CD14-positive monocyte (primary cell): ENCODE results near the gene PRODH2. TPM values are rescaled to one million over a fixed set of nuclear protein-coding genes. Genes with fewer than 3 reads are reported as not detected.

ENCODE experiments used
- DNase-seq, 3 donors: peaks; one replicate each; pipeline ENCODE4 v3.0.0-alpha.2; 2011 to 2022
- H2AFZ ChIP-seq: 2 replicates; pipeline ENCODE4 v1.6.0; 2012; ENCODE audit warnings: mild to moderate bottlenecking, low read depth, low read length, inconsistent platforms; ENCODE audit not compliant: insufficient read depth, poor library complexity, severe bottlenecking
- H3K27ac ChIP-seq, 2 donors: 1 replicate in 1 of 2; 2 replicates in 1 of 2; pipeline ENCODE4 v1.5.1; 2012 to 2013; ENCODE audit warnings: low read length in 2 of 2, control low read depth in 1 of 2, inconsistent platforms in 1 of 2, low read depth in 1 of 2, mild to moderate bottlenecking in 1 of 2
- H3K27me3 ChIP-seq, 2 donors: one replicate each; pipeline versions ENCODE4 v1.6.0 to v1.6.1; 2011 to 2013; ENCODE audit warnings: low read length in 2 of 2; ENCODE audit not compliant: control insufficient read depth in 2 of 2, insufficient read depth in 2 of 2
- H3K36me3 ChIP-seq, 2 donors: replicated peaks in 1 of 2; 1 replicate in 1 of 2; 2 replicates in 1 of 2; pipeline versions ENCODE4 v1.5.1 to v1.6.1; 2012 to 2013; ENCODE audit warnings: low read length in 2 of 2, control low read depth in 1 of 2, inconsistent platforms in 1 of 2, mild to moderate bottlenecking in 1 of 2; ENCODE audit not compliant: insufficient read depth in 2 of 2, control insufficient read depth in 1 of 2
- H3K4me1 ChIP-seq, 2 donors: 1 replicate in 1 of 2; 2 replicates in 1 of 2; pipeline versions ENCODE4 v1.5.1 to v1.6.1; 2012 to 2013; ENCODE audit warnings: low read length in 2 of 2, control low read depth in 1 of 2, inconsistent platforms in 1 of 2, mild to moderate bottlenecking in 1 of 2, moderate library complexity in 1 of 2; ENCODE audit not compliant: insufficient read depth in 2 of 2, control insufficient read depth in 1 of 2
- H3K4me2 ChIP-seq: replicated peaks from 2 replicates; pipeline ENCODE3; 2012; ENCODE audit warnings: low read length, moderate library complexity, mild to moderate bottlenecking; ENCODE audit not compliant: poor library complexity, severe bottlenecking; ENCODE audit errors: extremely low read depth
- H3K4me3 ChIP-seq, 3 experiments: fragments of 200-600 bp in 1 of 3; sonication (generic) in 1 of 3; replicated peaks in 1 of 3; 1 replicate in 2 of 3; 2 replicates in 1 of 3; pipeline ENCODE4 v1.5.1; 2011 to 2013; ENCODE audit warnings: low read length in 3 of 3, mild to moderate bottlenecking in 3 of 3, control low read depth in 2 of 3, low read depth in 2 of 3, inconsistent platforms in 1 of 3, moderate library complexity in 1 of 3
- H3K79me2 ChIP-seq: 2 replicates; pipeline ENCODE4 v1.6.0; 2012; ENCODE audit warnings: mild to moderate bottlenecking, control low read depth, inconsistent platforms, low read length, moderate library complexity; ENCODE audit not compliant: insufficient read depth
- H3K9ac ChIP-seq: 2 replicates; pipeline ENCODE4 v1.6.0; 2017; ENCODE audit warnings: low read length, mild to moderate bottlenecking; ENCODE audit not compliant: insufficient read depth, poor library complexity, severe bottlenecking
- H3K9me3 ChIP-seq, 2 donors: replicated peaks in 1 of 2; 1 replicate in 1 of 2; 2 replicates in 1 of 2; pipeline versions ENCODE4 v1.5.1 to v1.6.1; 2012 to 2013; ENCODE audit warnings: low read length in 2 of 2, control low read depth in 1 of 2; ENCODE audit not compliant: control insufficient read depth in 1 of 2, insufficient read depth in 1 of 2
- H4K20me1 ChIP-seq: 2 replicates; pipeline ENCODE4 v1.6.0; 2012; ENCODE audit warnings: mild to moderate bottlenecking, low read length, control low read depth, moderate library complexity; ENCODE audit not compliant: insufficient read depth
- H3K27ac Mint-ChIP-seq, 7 donors: one replicate each; pipeline ENCODE4 v1.8.0; 2020; ENCODE audit warnings: mild to moderate bottlenecking in 7 of 7, mixed read lengths in 7 of 7, moderate library complexity in 6 of 7, inconsistent platforms in 2 of 7
- H3K27me3 Mint-ChIP-seq, 3 donors: one replicate each; pipeline ENCODE4 v1.8.0; 2021 to 2022; ENCODE audit warnings: low read depth in 3 of 3, mild to moderate bottlenecking in 3 of 3, mixed read lengths in 3 of 3, moderate library complexity in 3 of 3, inconsistent platforms in 1 of 3
- H3K36me3 Mint-ChIP-seq, 2 donors: one replicate each; pipeline ENCODE4 v1.8.0; 2020; ENCODE audit warnings: mixed read lengths in 2 of 2, inconsistent platforms in 1 of 2, mild to moderate bottlenecking in 1 of 2
- H3K4me1 Mint-ChIP-seq: one replicate; pipeline ENCODE4 v1.8.0; 2020; ENCODE audit warnings: mild to moderate bottlenecking, mixed read lengths
- H3K4me3 Mint-ChIP-seq, 2 donors: one replicate each; pipeline ENCODE4 v1.8.0; 2020; ENCODE audit warnings: mild to moderate bottlenecking in 2 of 2, mixed read lengths in 2 of 2, moderate library complexity in 1 of 2
- H3K9me3 Mint-ChIP-seq, 7 donors: one replicate each; pipeline ENCODE4 v1.8.0; 2020 to 2022; ENCODE audit warnings: mixed read lengths in 7 of 7, mild to moderate bottlenecking in 6 of 7, moderate library complexity in 6 of 7, inconsistent platforms in 2 of 7
- WGBS: methylation state at CpG from one replicate; pipeline ENCODE4 v1.1.5; 2013; ENCODE audit warnings: missing lambda C conversion rate; ENCODE audit not compliant: insufficient coverage; 5-methylcytosine and 5-hydroxymethylcytosine counted together
- intact Hi-C, 2 donors: fragments of 100-400 bp; cut with micrococcal nuclease; formaldehyde crosslinking; loops; one replicate each; pipeline versions ENCODE4 v1.15.0 to v1.15.1; 2023
- polyA plus RNA-seq, 3 donors: library from polyadenylated mRNA; depleted of rRNA in 1 of 3; unstranded in 2 of 3; stranded (reverse) in 1 of 3; fragments of 300-500 nt in 2 of 3; fragments of >200 nt in 1 of 3; fragmentation: Illumina TruSeq in 2 of 3; gene quantifications; 1 replicate in 2 of 3; 2 replicates in 1 of 3; pipeline ENCODE4 v1.2.3, GENCODE V29; 2012 to 2021
- TF ChIP-seq, protein P1 (sequence below): fragments of 200-600 bp; IDR thresholded peaks from one replicate; pipeline ENCODE4 v1.8.0; 2022; ENCODE audit warnings: antibody characterized with exemption, mild to moderate bottlenecking

PRODH2 gene
- polyA plus RNA-seq, 3 donors: not detected

DNA sequence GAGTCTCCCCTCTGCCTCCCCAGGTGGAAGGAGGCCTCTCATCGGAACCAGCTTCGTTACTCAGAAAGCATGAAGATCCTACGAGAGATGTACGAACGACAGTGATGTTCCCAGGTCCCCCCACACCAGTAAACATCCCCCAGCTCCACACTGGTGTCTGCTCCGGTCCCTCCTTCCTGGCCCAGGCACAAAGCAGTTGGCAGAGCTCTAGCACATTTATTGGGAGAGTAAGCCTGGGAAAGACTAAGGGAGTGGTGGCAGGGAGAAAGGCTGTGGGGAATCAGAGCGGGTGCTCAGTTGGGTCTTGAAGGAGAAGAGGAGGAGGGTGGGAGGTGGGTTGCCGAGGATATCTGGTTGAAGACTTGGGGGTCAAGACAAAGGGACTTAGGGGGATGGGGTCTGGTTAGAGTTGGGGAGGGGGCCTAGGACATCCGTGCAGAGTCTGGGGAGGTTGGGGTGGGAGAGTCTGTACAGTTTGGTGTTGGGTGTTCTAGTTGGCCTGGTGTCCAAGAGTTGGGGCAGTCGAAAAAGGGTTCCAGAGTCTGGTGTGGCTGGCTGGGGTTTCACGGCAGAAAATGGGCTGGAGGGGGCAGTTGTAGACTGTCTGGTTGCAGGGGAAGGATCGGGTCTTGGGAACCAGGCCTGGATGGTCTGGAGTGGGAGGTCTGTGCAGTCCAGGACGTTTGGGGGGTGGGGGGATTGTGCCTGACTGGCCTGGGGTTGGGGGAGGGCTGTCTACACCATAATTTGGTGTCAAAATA lies 58.1 kb downstream of the PRODH2 start:
- Histone ChIP-seq H3K9ac (no peak overlapping the region), H3K4me2 (no peak overlapping the region), H3K79me2 (peaks cover 12% of the 10 kb centered on the region), H3K27ac (no peak overlapping the region), H3K4me1 (peaks cover 29 to 45% of the 10 kb centered on the region in 2 donors), H2AFZ (no peak overlapping the region), H3K4me3 (peak overlapping the region in 1 of 3 experiments; percentile 100), H3K36me3 (peaks cover 25 to 30% of the 10 kb centered on the region in 2 donors), H3K9me3 (no peaks in the 10 kb centered on the region), H3K27me3 (peaks cover 9 to 21% of the 10 kb centered on the region in 2 donors), H4K20me1 (peaks cover 12% of the 10 kb centered on the region)
- no peak for DNase-seq
- H3K27ac Mint-ChIP-seq: peak overlapping the region in 3 of 7 donors; percentile 39 to 72 (median 44)
- intact Hi-C loops: loop anchor here in 1 of 2 donors (5.0 to 10.0 kb wide), 2 partner anchors 258 to 360 kb away; partner anchors contain the start of genes ALKBH6, OVOL3, POLR2I and TBCB
- H3K9me3 Mint-ChIP-seq: peaks cover 0 to 8% (median 3%) of the 10 kb centered on the region in 7 donors
- peak overlapping the region in 1 of 2 donors; percentile 85 for H3K4me3 Mint-ChIP-seq
- TF ChIP-seq, protein P1, sequence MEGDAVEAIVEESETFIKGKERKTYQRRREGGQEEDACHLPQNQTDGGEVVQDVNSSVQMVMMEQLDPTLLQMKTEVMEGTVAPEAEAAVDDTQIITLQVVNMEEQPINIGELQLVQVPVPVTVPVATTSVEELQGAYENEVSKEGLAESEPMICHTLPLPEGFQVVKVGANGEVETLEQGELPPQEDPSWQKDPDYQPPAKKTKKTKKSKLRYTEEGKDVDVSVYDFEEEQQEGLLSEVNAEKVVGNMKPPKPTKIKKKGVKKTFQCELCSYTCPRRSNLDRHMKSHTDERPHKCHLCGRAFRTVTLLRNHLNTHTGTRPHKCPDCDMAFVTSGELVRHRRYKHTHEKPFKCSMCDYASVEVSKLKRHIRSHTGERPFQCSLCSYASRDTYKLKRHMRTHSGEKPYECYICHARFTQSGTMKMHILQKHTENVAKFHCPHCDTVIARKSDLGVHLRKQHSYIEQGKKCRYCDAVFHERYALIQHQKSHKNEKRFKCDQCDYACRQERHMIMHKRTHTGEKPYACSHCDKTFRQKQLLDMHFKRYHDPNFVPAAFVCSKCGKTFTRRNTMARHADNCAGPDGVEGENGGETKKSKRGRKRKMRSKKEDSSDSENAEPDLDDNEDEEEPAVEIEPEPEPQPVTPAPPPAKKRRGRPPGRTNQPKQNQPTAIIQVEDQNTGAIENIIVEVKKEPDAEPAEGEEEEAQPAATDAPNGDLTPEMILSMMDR: no peak
- 93% methylated on average over 7 of the region's 13 CpGs for WGBS
- peaks cover 37% of the 10 kb centered on the region for H3K4me1 Mint-ChIP-seq
- peaks cover 18 to 32% (median 25%) of the 10 kb centered on the region in 3 donors for H3K27me3 Mint-ChIP-seq
- H3K36me3 Mint-ChIP-seq: peaks cover 34 to 39% of the 10 kb centered on the region in 2 donors

GRCh38 chr19:35753634-35754369 lies 58.8 kb downstream of the PRODH2 start:
- Histone ChIP-seq H3K79me2 (peaks cover 11% of the 10 kb centered on the region), H3K9me3 (no peaks in the 10 kb centered on the region), H3K9ac (no peak overlapping the region), H3K4me2 (no peak overlapping the region), H3K36me3 (peaks cover 24 to 30% of the 10 kb centered on the region in 2 donors), H3K4me1 (peaks cover 33 to 47% of the 10 kb centered on the region in 2 donors), H3K4me3 (no peak overlapping the region), H2AFZ (no peak overlapping the region), H3K27me3 (peaks cover 9 to 21% of the 10 kb centered on the region in 2 donors), H3K27ac (no peak overlapping the region), H4K20me1 (peaks cover 6% of the 10 kb centered on the region)
- Mint-ChIP-seq H3K27me3 (peaks cover 18 to 32% (median 25%) of the 10 kb centered on the region in 3 donors), H3K27ac (peak overlapping the region in 1 of 7 donors; percentile 72), H3K4me3 (peak overlapping the region in 1 of 2 donors; percentile 30), H3K9me3 (peaks cover 0 to 8% (median 3%) of the 10 kb centered on the region in 7 donors), H3K36me3 (peaks cover 34 to 39% of the 10 kb centered on the region in 2 donors), H3K4me1 (peaks cover 36% of the 10 kb centered on the region)
- intact Hi-C loops: loop anchor here in 1 of 2 donors (10.0 kb wide), 1 partner anchor 361 kb away; the partner anchor contains the start of genes OVOL3, POLR2I and TBCB
- TF ChIP-seq, protein P1: no peak
- 97% methylated on average over 17 of the region's 20 CpGs for WGBS
- no peak for DNase-seq
